Caco-2 (cell line): Measurements from ENCODE around the gene ANKRD44. TPM values are rescaled to one million over a fixed set of nuclear protein-coding genes. Genes with fewer than 3 reads are reported as not detected.
"Not testable (repeated sequence)": the region's sequence is repeated elsewhere in the genome, so short reads cannot be mapped to it uniquely, and the experiment has no call there.

ENCODE experiments used
- BruUV-seq: library from RNA; stranded (reverse); fragments of 400-500 nt; replicated peaks from 2 replicates; lab custom pipeline; 2021; lab: Mats Ljungman, UMichigan
- CTCF ChIA-PET: fragments of 300-600 bp; sonication (Branson Sonifier 250); formaldehyde crosslinking; loops from one replicate; lab custom pipeline; 2022; ENCODE audit warnings: antibody characterized with exemption; lab: Charles Lee
- POLR2A ChIA-PET: fragments of 300-600 bp; sonication (Branson Sonifier 250); formaldehyde crosslinking; loops from one replicate; lab custom pipeline; 2022; ENCODE audit warnings: antibody characterized with exemption; lab: Charles Lee
- DNase-seq, 2 experiments: peaks; one replicate each; pipeline versions ENCODE4 v3.0.0 to v3.0.0-alpha.2; 2020 to 2022
- H3K27me3 ChIP-seq: replicated peaks from 2 replicates; pipeline ENCODE4 v1.6.0; 2011; ENCODE audit warnings: low read length; ENCODE audit not compliant: control insufficient read depth, insufficient read depth
- H3K36me3 ChIP-seq: 2 replicates; pipeline ENCODE4 v1.5.1; 2011; ENCODE audit warnings: low read length; ENCODE audit not compliant: control insufficient read depth, insufficient read depth
- H3K4me1 ChIP-seq: fragments of 250-450 bp; sonication (Bioruptor Pico); 2 replicates; pipeline ENCODE4 v1.5.1; 2020; ENCODE audit warnings: mild to moderate bottlenecking
- H3K4me3 ChIP-seq: 2 replicates; pipeline ENCODE4 v1.5.1; 2011; ENCODE audit warnings: low read depth, mild to moderate bottlenecking, control low read depth, low read length
- H3K9me3 ChIP-seq: fragments of 250-450 bp; sonication (Bioruptor Pico); 2 replicates; pipeline ENCODE4 v1.5.1; 2020; ENCODE audit warnings: mild to moderate bottlenecking, moderate library complexity
- H3K27ac Mint-ChIP-seq: one replicate; pipeline ENCODE4 v1.8.0; 2022; ENCODE audit warnings: mixed read lengths; ENCODE audit not compliant: unreplicated experiment
- H3K27me3 Mint-ChIP-seq: one replicate; pipeline ENCODE4 v1.8.0; 2022; ENCODE audit warnings: mixed read lengths; ENCODE audit not compliant: insufficient read depth, unreplicated experiment
- H3K36me3 Mint-ChIP-seq: one replicate; pipeline ENCODE4 v1.8.0; 2022; ENCODE audit warnings: mild to moderate bottlenecking, mixed read lengths; ENCODE audit not compliant: insufficient read depth, unreplicated experiment
- H3K4me1 Mint-ChIP-seq: one replicate; pipeline ENCODE4 v1.8.0; 2022; ENCODE audit warnings: low read depth, mixed read lengths; ENCODE audit not compliant: unreplicated experiment
- H3K4me3 Mint-ChIP-seq: one replicate; pipeline ENCODE4 v1.8.0; 2022; ENCODE audit warnings: mild to moderate bottlenecking, moderate library complexity, mixed read lengths; ENCODE audit not compliant: unreplicated experiment
- H3K9me3 Mint-ChIP-seq: one replicate; pipeline ENCODE4 v1.8.0; 2022; ENCODE audit warnings: mixed read lengths; ENCODE audit not compliant: unreplicated experiment
- intact Hi-C: fragments of 100-400 bp; cut with micrococcal nuclease; formaldehyde crosslinking; loops from one replicate; pipeline ENCODE4 v1.10.0; 2022; ENCODE audit not compliant: unreplicated experiment
- total RNA-seq: library from RNA; stranded (reverse); gene quantifications from 2 replicates; pipeline ENCODE4 v1.2.3, GENCODE V29; 2022
- TF ChIP-seq, protein P1 (sequence below), 2 experiments: fragments of 200-600 bp in 1 of 2; IDR thresholded peaks; 1 replicate in 1 of 2; 2 replicates in 1 of 2; pipeline versions ENCODE4 v1.5.1 to v1.8.0; 2011 to 2022; ENCODE audit warnings: antibody characterized with exemption in 1 of 2, control low read depth in 1 of 2, inconsistent platforms in 1 of 2, low read depth in 1 of 2, low read length in 1 of 2, mild to moderate bottlenecking in 1 of 2, moderate library complexity in 1 of 2; ENCODE audit not compliant: insufficient read depth in 1 of 2, severe bottlenecking in 1 of 2, unreplicated experiment in 1 of 2

ANKRD44 gene
- total RNA-seq, 1 experiment from 2014 or later: 1.0 TPM

DNA sequence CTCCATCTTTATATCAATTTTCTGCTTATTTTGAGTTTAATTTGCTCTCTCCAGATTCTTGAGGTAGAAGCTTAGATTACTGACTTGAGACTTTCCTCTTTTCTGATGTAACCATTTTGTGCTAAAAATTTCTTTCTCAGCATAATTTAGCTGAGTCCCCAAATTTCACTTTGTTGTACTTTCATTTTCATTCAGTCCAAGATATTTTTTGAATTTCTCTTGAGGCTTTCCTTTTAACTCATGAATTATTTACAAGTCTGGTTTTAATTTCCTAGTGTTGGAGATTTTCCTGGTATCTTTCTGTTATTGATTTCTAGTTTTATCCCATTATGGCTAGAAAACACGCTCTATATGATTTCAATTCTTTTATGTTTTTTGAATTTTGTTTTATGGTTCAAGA is 239.4 kb downstream of the ANKRD44 start:
- TF ChIP-seq, protein P1, sequence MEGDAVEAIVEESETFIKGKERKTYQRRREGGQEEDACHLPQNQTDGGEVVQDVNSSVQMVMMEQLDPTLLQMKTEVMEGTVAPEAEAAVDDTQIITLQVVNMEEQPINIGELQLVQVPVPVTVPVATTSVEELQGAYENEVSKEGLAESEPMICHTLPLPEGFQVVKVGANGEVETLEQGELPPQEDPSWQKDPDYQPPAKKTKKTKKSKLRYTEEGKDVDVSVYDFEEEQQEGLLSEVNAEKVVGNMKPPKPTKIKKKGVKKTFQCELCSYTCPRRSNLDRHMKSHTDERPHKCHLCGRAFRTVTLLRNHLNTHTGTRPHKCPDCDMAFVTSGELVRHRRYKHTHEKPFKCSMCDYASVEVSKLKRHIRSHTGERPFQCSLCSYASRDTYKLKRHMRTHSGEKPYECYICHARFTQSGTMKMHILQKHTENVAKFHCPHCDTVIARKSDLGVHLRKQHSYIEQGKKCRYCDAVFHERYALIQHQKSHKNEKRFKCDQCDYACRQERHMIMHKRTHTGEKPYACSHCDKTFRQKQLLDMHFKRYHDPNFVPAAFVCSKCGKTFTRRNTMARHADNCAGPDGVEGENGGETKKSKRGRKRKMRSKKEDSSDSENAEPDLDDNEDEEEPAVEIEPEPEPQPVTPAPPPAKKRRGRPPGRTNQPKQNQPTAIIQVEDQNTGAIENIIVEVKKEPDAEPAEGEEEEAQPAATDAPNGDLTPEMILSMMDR (IDR thresholded peaks at IDR 0.05; ENCODE audit: insufficient read depth in 1 of 2, low read depth in 1 of 2, low read length in 1 of 2, severe bottlenecking in 1 of 2, unreplicated experiment in 1 of 2): no peak
- POLR2A ChIA-PET: no interaction called here

DNA sequence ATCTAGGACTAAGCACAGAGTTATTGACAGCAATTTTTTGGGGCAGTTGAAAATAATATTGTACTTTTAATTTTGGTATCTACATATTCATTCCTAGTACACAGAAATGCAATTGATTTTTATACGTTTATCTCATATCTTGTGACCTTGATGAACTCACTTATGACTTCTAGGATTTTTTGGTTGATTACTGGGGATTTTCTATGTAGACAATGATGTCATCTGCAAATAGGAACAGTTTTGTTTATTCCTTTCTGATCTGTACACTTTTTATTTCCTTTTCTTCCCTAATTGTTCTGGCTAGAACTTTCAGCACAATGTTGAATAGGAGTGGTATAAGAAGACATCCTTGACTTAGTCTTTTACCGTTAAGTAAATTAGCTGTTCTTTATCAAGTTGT is 240.6 kb downstream of the ANKRD44 start:
- H3K27me3 ChIP-seq: no peaks in the 10 kb centered on the region
- POLR2A ChIA-PET: no interaction called here
- H3K4me3 ChIP-seq: no peak overlapping the region
- no peaks in the 10 kb centered on the region for H3K9me3 ChIP-seq
- Mint-ChIP-seq H3K4me3 (no peak overlapping the region), H3K4me1 (no peaks in the 10 kb centered on the region), H3K36me3 (no peaks in the 10 kb centered on the region), H3K9me3 (no peaks in the 10 kb centered on the region), H3K27me3 (no peaks in the 10 kb centered on the region), H3K27ac (no peak overlapping the region)
- TF ChIP-seq, protein P1 (IDR thresholded peaks at IDR 0.05; ENCODE audit: insufficient read depth in 1 of 2, low read depth in 1 of 2, low read length in 1 of 2, severe bottlenecking in 1 of 2, unreplicated experiment in 1 of 2): no peak
- no peaks in the 10 kb centered on the region for H3K4me1 ChIP-seq
- intact Hi-C loops: no loop called here
- DNase-seq: no peak
- CTCF ChIA-PET: no interaction called here
- no TSS peak for BruUV-seq
- no peaks in the 10 kb centered on the region for H3K36me3 ChIP-seq

More for the DNA sequence above, 239.4 kb downstream of the ANKRD44 start:
- Mint-ChIP-seq H3K27ac (no peak overlapping the region), H3K4me3 (no peak overlapping the region), H3K9me3 (no peaks in the 10 kb centered on the region), H3K36me3 (no peaks in the 10 kb centered on the region), H3K27me3 (no peaks in the 10 kb centered on the region), H3K4me1 (no peaks in the 10 kb centered on the region)
- DNase-seq: no peak
- no peaks in the 10 kb centered on the region for H3K4me1 ChIP-seq
- intact Hi-C loops: no loop called here
- H3K27me3 ChIP-seq: no peaks in the 10 kb centered on the region
- no peaks in the 10 kb centered on the region for H3K36me3 ChIP-seq
- BruUV-seq: no TSS peak
- CTCF ChIA-PET: no interaction called here
- H3K4me3 ChIP-seq: no peak overlapping the region
- H3K9me3 ChIP-seq: no peaks in the 10 kb centered on the region

DNA sequence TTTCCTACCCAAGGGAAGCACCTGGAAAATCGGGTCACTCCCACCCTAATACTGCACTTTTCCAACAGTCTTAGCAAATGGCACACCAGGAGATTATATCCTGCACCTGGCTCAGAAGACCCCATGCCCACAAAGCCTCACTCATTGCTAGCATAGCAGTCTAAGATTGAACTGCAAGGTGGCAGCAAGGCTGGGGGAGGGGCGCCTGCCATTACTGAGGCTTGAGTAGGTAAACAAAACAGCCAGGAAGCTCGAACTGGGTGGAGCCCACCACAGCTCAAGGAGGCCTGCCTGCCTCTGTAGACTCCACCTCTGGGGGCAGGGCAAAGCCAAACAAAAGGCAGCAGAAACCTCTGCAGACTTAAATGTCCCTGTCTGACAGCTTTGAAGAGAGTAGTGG is 248.0 kb downstream of the ANKRD44 start:
- H3K4me3 Mint-ChIP-seq, H3K4me1 Mint-ChIP-seq, H3K36me3 ChIP-seq, POLR2A ChIA-PET, BruUV-seq, H3K9me3 ChIP-seq, CTCF ChIA-PET, H3K4me1 ChIP-seq, H3K27me3 ChIP-seq, H3K27ac Mint-ChIP-seq, H3K36me3 Mint-ChIP-seq, H3K4me3 ChIP-seq, DNase-seq, H3K27me3 Mint-ChIP-seq, intact Hi-C loops, H3K9me3 Mint-ChIP-seq: not testable (repeated sequence)

DNA sequence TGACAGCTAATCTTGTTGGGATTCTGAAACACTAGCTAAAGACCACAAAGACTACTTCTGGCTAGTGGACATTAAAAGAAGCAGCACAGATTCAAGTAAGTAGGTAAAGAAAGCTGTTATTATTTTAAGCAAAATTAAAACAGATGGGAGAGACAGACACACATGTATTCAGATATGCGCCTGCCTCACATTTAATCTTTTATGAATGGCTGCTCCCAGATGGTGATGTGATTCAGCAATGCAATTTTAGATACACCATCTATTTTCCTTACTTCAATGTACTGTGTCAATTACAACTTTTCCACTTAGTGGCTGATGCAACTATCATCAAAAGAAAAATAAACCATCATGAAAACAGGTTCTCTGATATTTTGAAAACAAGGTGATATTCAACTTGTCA is 251.1 kb downstream of the ANKRD44 start:
- CTCF ChIA-PET: no interaction called here
- Mint-ChIP-seq H3K4me3 (no peak overlapping the region), H3K27me3 (peaks cover 8% of the 10 kb centered on the region), H3K36me3 (no peaks in the 10 kb centered on the region), H3K9me3 (no peaks in the 10 kb centered on the region), H3K27ac (no peak overlapping the region), H3K4me1 (no peaks in the 10 kb centered on the region)
- intact Hi-C loops: no loop called here
- no peak for DNase-seq
- POLR2A ChIA-PET: no interaction called here
- BruUV-seq: no TSS peak
- Histone ChIP-seq H3K9me3 (peaks cover 4% of the 10 kb centered on the region; the same call in 1 of the 2 replicates), H3K4me1 (no peaks in the 10 kb centered on the region), H3K4me3 (no peak overlapping the region), H3K27me3 (no peaks in the 10 kb centered on the region), H3K36me3 (no peaks in the 10 kb centered on the region)
- TF ChIP-seq, protein P1 (IDR thresholded peaks at IDR 0.05; ENCODE audit: insufficient read depth in 1 of 2, low read depth in 1 of 2, low read length in 1 of 2, severe bottlenecking in 1 of 2, unreplicated experiment in 1 of 2): no peak
